ENCODE measurements around the gene PIK3R6. TPM values are rescaled to one million over a fixed set of nuclear protein-coding genes. Genes with fewer than 3 reads are reported as not detected.

Gene PIK3R6
- total and polyA plus RNA-seq, 2 of the 13 experiments (the other 11 are each of a cell fraction or from before 2014, with no cell fraction given), result not detected

DNA sequence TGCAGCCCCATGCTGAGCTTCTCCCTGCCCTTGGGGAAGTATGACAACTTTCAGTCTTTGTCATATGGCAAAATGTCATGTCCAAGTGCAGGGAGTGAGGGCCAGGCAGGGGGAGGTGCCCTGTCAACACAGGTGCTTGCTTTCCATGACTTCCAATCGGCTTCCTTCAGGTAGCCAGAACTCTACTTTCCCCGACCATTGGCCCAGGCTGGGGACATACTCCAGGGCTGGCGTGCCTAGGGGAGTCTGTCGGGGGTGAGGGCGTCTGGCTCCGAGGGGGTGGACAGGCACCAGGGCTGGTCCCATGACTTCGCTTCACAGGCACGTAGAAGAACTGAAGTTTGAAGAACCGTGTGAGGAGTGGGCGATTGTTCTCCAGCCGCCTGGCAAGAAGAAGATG lies 19.8 kb upstream of the PIK3R6 start:
- no peak overlapping the region for H3K27ac ChIP-seq (ENCODE audit: extremely low read length, insufficient read depth, low read length)
- ChIA-PET CTCF (ENCODE audit: low intra/inter-chr PET ratio, low total read pairs) (no interaction called here), POLR2A (no interaction called here)
- TF ChIP-seq BRCA1 (CRISPR knock-in tag; IDR thresholded peaks at IDR 0.05), result no peak
- TF ChIP-seq POLR2G (IDR thresholded peaks at IDR 0.05; ENCODE audit: low read depth, low read length), result no peak
- TF ChIP-seq PHF8 (CRISPR knock-in tag; IDR thresholded peaks at IDR 0.05), result no peak
- TF ChIP-seq, protein P1, sequence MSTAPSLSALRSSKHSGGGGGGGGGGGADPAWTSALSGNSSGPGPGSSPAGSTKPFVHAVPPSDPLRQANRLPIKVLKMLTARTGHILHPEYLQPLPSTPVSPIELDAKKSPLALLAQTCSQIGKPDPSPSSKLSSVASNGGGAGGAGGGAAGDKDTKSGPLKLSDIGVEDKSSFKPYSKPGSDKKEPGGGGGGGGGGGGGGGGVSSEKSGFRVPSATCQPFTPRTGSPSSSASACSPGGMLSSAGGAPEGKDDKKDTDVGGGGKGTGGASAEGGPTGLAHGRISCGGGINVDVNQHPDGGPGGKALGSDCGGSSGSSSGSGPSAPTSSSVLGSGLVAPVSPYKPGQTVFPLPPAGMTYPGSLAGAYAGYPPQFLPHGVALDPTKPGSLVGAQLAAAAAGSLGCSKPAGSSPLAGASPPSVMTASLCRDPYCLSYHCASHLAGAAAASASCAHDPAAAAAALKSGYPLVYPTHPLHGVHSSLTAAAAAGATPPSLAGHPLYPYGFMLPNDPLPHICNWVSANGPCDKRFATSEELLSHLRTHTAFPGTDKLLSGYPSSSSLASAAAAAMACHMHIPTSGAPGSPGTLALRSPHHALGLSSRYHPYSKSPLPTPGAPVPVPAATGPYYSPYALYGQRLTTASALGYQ (CRISPR knock-in tag; IDR thresholded peaks at IDR 0.05), result no peak
- TF ChIP-seq TAF15 (IDR thresholded peaks at IDR 0.05; ENCODE audit: low read depth, low read length, poor library complexity, severe bottlenecking), result no peak
- no peak for TF ChIP-seq RFXANK (CRISPR knock-in tag; IDR thresholded peaks at IDR 0.05)
- TF ChIP-seq ZNF235 (CRISPR knock-in tag; IDR thresholded peaks at IDR 0.05; ENCODE audit: borderline replicate concordance), result no peak
- TF ChIP-seq ZNF407 (CRISPR knock-in tag; IDR thresholded peaks at IDR 0.05; ENCODE audit: not compliant biosample characterization), result no peak
- TF ChIP-seq ISL2 (CRISPR knock-in tag; IDR thresholded peaks at IDR 0.05), result no peak
- H3K9ac ChIP-seq (ENCODE audit: insufficient read depth, low read depth, low read length), result no peak overlapping the region
- H3K79me2 ChIP-seq (ENCODE audit: insufficient read depth, low read length), result no peaks in the 10 kb centered on the region
- no peak for FAIRE-seq
- intact Hi-C loops (cut with micrococcal nuclease; ENCODE audit: unreplicated experiment), result no loop called here
- H3K27me3 ChIP-seq (ENCODE audit: control insufficient read depth in 1 of 2, insufficient read depth in 2 of 2, low read length in 2 of 2), result peaks cover 6 to 19% of the 10 kb centered on the region in 2 experiments; a peak in 3 of 5 replicates
- no peak overlapping the region for H2AFZ ChIP-seq (ENCODE audit: low read length)
- no peak for ATAC-seq
- no TSS peak for BruUV-seq (replicated peaks)
- no peaks in the 10 kb centered on the region for H3K36me3 ChIP-seq (replicated peaks in 1 of 2; ENCODE audit: control insufficient read depth in 1 of 2, insufficient read depth in 2 of 2, low read length in 2 of 2)
- H3K4me2 ChIP-seq (ENCODE audit: low read depth, low read length), result no peak overlapping the region
- 53% methylated on average over 8 of the region's 11 CpGs for WGBS (ENCODE audit: low lambda C conversion rate)
- no peak overlapping the region for H3K4me3 ChIP-seq (replicated peaks in 1 of 3; ENCODE audit: insufficient read depth in 1 of 3, low read depth in 2 of 3, low read length in 3 of 3)
- in situ Hi-C loops (cut with HindIII; ENCODE audit: extremely low pct_ligation_motif_present, low pct_unique_long_range_greater_than_20kb), result no loop called here
- H3K4me1 ChIP-seq (ENCODE audit: insufficient read depth, low read length), result no peaks in the 10 kb centered on the region
- no peak for DNase-seq (ENCODE audit: low spot score)
- no peaks in the 10 kb centered on the region for H3K9me3 ChIP-seq (ENCODE audit: low read length)
- no peaks in the 10 kb centered on the region for H4K20me1 ChIP-seq (ENCODE audit: insufficient read depth, low read length)

All from HepG2 (cell line).